IMR-90 (cell line): ENCODE data around the gene NKX1-1. TPM values are rescaled to one million over a fixed set of nuclear protein-coding genes. Genes with fewer than 3 reads are reported as not detected.

Source experiments
- ATAC-seq: fragments of 200-7000 bp; cut with Tn5 transposase; 2 replicates; pipeline ENCODE4 v1.9.1; 2020; ENCODE audit warnings: low read depth, mild to moderate bottlenecking, moderate library complexity
- BruUV-seq: library from RNA; stranded (reverse); fragments of 400-500 nt; replicated peaks from 2 replicates; lab custom pipeline; 2021; lab: Mats Ljungman, UMichigan
- CTCF ChIA-PET: fragments of 300-600 bp; formaldehyde crosslinking; extraction: SDS; loops from one replicate; lab custom pipeline; 2021; ENCODE audit warnings: antibody characterized with exemption; lab: Yijun Ruan, JAX
- POLR2A ChIA-PET: fragments of 300-600 bp; sonication (Branson Sonifier 250); formaldehyde crosslinking; loops from one replicate; lab custom pipeline; 2022; ENCODE audit warnings: antibody characterized with exemption; ENCODE audit not compliant: unreplicated experiment; lab: Charles Lee
- DNase-seq: peaks from one replicate; pipeline ENCODE4 v3.0.0; 2013
- H2AFZ ChIP-seq: replicated peaks from 2 replicates; pipeline ENCODE3; 2013; ENCODE audit warnings: low read length, mild to moderate bottlenecking; ENCODE audit not compliant: poor library complexity
- H2AK5ac ChIP-seq: 2 replicates; pipeline ENCODE4 v1.6.1; 2013; ENCODE audit warnings: low read depth, low read length, inconsistent platforms
- H2AK9ac ChIP-seq: replicated peaks from 2 replicates; pipeline ENCODE3; 2013; ENCODE audit warnings: mild to moderate bottlenecking, low read depth, low read length, moderate library complexity; ENCODE audit not compliant: poor library complexity
- H2BK120ac ChIP-seq: 2 replicates; pipeline ENCODE4 v1.6.1; 2013; ENCODE audit warnings: low read depth, low read length, inconsistent platforms
- H2BK15ac ChIP-seq: 3 replicates; pipeline ENCODE4 v1.6.1; 2013; ENCODE audit warnings: low read depth, low read length, inconsistent platforms
- H2BK20ac ChIP-seq: 2 replicates; pipeline ENCODE4 v1.6.1; 2013; ENCODE audit warnings: low read depth, mild to moderate bottlenecking, inconsistent platforms, low read length, moderate library complexity
- H2BK5ac ChIP-seq: 2 replicates; pipeline ENCODE4 v1.6.1; 2013; ENCODE audit warnings: mild to moderate bottlenecking, low read depth, low read length, inconsistent platforms; ENCODE audit not compliant: poor library complexity, severe bottlenecking
- H3K14ac ChIP-seq: replicated peaks from 2 replicates; pipeline ENCODE4 v1.6.1; 2013; ENCODE audit warnings: low read depth, low read length, inconsistent platforms
- H3K18ac ChIP-seq: 2 replicates; pipeline ENCODE4 v1.6.1; 2013; ENCODE audit warnings: low read depth, low read length, control low read depth
- H3K23ac ChIP-seq: 2 replicates; pipeline ENCODE4 v1.6.1; 2013; ENCODE audit warnings: low read depth, low read length, inconsistent platforms
- H3K27ac ChIP-seq: 2 replicates; pipeline ENCODE4 v1.5.1; 2013; ENCODE audit warnings: mild to moderate bottlenecking, control low read depth, low read length; ENCODE audit not compliant: insufficient read depth
- H3K27me3 ChIP-seq: 2 replicates; pipeline ENCODE4 v1.6.1; 2013; ENCODE audit warnings: low read length; ENCODE audit not compliant: control insufficient read depth, insufficient read depth
- H3K36me3 ChIP-seq: 2 replicates; pipeline ENCODE4 v1.6.1; 2013; ENCODE audit warnings: low read length, mixed read lengths; ENCODE audit not compliant: control insufficient read depth, insufficient read depth
- H3K4ac ChIP-seq: 2 replicates; pipeline ENCODE4 v1.6.1; 2013; ENCODE audit warnings: low read depth, low read length, inconsistent platforms
- H3K4me1 ChIP-seq: 2 replicates; pipeline ENCODE4 v1.6.1; 2013; ENCODE audit warnings: low read length, mixed read lengths; ENCODE audit not compliant: control insufficient read depth, insufficient read depth
- H3K4me2 ChIP-seq: 2 replicates; pipeline ENCODE4 v1.6.1; 2013; ENCODE audit warnings: low read depth, mild to moderate bottlenecking, control low read depth, low read length, moderate library complexity
- H3K4me3 ChIP-seq: 2 replicates; pipeline ENCODE4 v1.5.1; 2013; ENCODE audit warnings: low read depth, mild to moderate bottlenecking, control low read depth, low read length, moderate library complexity; ENCODE audit not compliant: insufficient read depth
- H3K56ac ChIP-seq: 2 replicates; pipeline ENCODE4 v1.6.1; 2013; ENCODE audit warnings: low read length, inconsistent platforms; ENCODE audit not compliant: insufficient read depth; ENCODE audit errors: extremely low read depth
- H3K79me1 ChIP-seq, 2 experiments: 2 replicates each; pipeline ENCODE4 v1.6.1; 2013; ENCODE audit warnings: low read length in 2 of 2, inconsistent platforms in 1 of 2, low read depth in 1 of 2
- H3K9ac ChIP-seq: 2 replicates; pipeline ENCODE4 v1.6.1; 2013; ENCODE audit warnings: low read depth, low read length, control low read depth
- H3K9me1 ChIP-seq: 2 replicates; pipeline ENCODE4 v1.6.1; 2013; ENCODE audit warnings: low read length, inconsistent platforms; ENCODE audit not compliant: insufficient read depth
- H3K9me3 ChIP-seq: 2 replicates; pipeline ENCODE4 v1.6.1; 2013; ENCODE audit warnings: low read length; ENCODE audit not compliant: control insufficient read depth, insufficient read depth
- H4K20me1 ChIP-seq: 2 replicates; pipeline ENCODE4 v1.6.1; 2013; ENCODE audit warnings: low read length, inconsistent platforms; ENCODE audit not compliant: insufficient read depth
- H4K5ac ChIP-seq: 2 replicates; pipeline ENCODE4 v1.6.1; 2013; ENCODE audit warnings: mild to moderate bottlenecking, low read depth, low read length, control low read depth
- H4K8ac ChIP-seq, 2 experiments: 2 replicates each; pipeline ENCODE4 v1.6.1; 2013; ENCODE audit warnings: low read depth in 2 of 2, low read length in 2 of 2, control low read depth in 1 of 2, inconsistent platforms in 1 of 2
- H4K91ac ChIP-seq: 2 replicates; pipeline ENCODE4 v1.6.1; 2013; ENCODE audit warnings: low read depth, low read length, inconsistent platforms; ENCODE audit not compliant: insufficient read depth
- BHLHE40 ChIP-seq: fragments of 150-350 bp; IDR thresholded peaks from 2 replicates; pipeline ENCODE4 v1.6.1; 2016; ENCODE audit warnings: mild to moderate bottlenecking, low read depth, low read length
- CEBPB ChIP-seq: IDR thresholded peaks from 2 replicates; pipeline ENCODE4 v1.6.1; 2012; ENCODE audit warnings: low read depth, low read length, improper control_type of control experiment
- CTCF ChIP-seq: conservative IDR thresholded peaks from 2 replicates; pipeline ENCODE4 v1.5.1; 2012; ENCODE audit warnings: mild to moderate bottlenecking, low read depth, low read length, improper control_type of control experiment
- FOS ChIP-seq: fragments of 150-350 bp; IDR thresholded peaks from 2 replicates; pipeline ENCODE4 v1.6.1; 2016; ENCODE audit warnings: low read depth, low read length
- MAZ ChIP-seq: IDR thresholded peaks from 2 replicates; pipeline ENCODE4 v1.6.1; 2012; ENCODE audit warnings: low read depth, mild to moderate bottlenecking, low read length, improper control_type of control experiment, moderate library complexity, borderline replicate concordance
- MXI1 ChIP-seq: IDR thresholded peaks from 2 replicates; pipeline ENCODE4 v1.6.1; 2012; ENCODE audit warnings: low read depth, mild to moderate bottlenecking, low read length, moderate library complexity, borderline replicate concordance
- RAD21 ChIP-seq: IDR thresholded peaks from 2 replicates; pipeline ENCODE4 v1.6.1; 2012; ENCODE audit warnings: low read length, improper control_type of control experiment
- RCOR1 ChIP-seq: IDR thresholded peaks from 2 replicates; pipeline ENCODE4 v1.6.1; 2012; ENCODE audit warnings: mild to moderate bottlenecking, low read length, improper control_type of control experiment; ENCODE audit not compliant: insufficient replicate concordance
- WGBS, 2 experiments: methylation state at CpG; one replicate each; pipeline versions ENCODE4 v1.1.5 to v1.1.7; 2013; ENCODE audit warnings: missing lambda C conversion rate in 2 of 2; ENCODE audit not compliant: insufficient read length in 1 of 2; ENCODE audit errors: extremely low coverage in 2 of 2; 5-methylcytosine and 5-hydroxymethylcytosine counted together
- dilution Hi-C: fragments of 300-500 bp; cut with HindIII; formaldehyde crosslinking; loops from one replicate; pipeline ENCODE4 v1.14.3; 2018; ENCODE audit warnings: low sequenced_read_pairs; ENCODE audit not compliant: unreplicated experiment
- in situ Hi-C: fragments of 300-500 bp; cut with MboI; formaldehyde crosslinking; loops from 3 replicates; pipeline ENCODE4 v1.14.3; 2019; ENCODE audit warnings: low sequenced_read_pairs, inconsistent platforms, mixed read lengths
- intact Hi-C: fragments of 100-400 bp; cut with micrococcal nuclease; formaldehyde crosslinking; loops from 2 replicates; pipeline ENCODE4 v1.10.0; 2022
- polyA plus RNA-seq, 3 experiments: library from polyadenylated mRNA; depleted of rRNA; stranded (reverse); fragments of >200 nt; gene quantifications; 2 replicates each; pipeline ENCODE4 v1.2.3, GENCODE V29; 2012; ENCODE audit warnings: low replicate concordance in 1 of 3
- total RNA-seq: library from RNA; depleted of rRNA; stranded (reverse); fragments of >200 nt; gene quantifications from 2 replicates; pipeline ENCODE4 v1.2.3, GENCODE V29; 2012

Gene NKX1-1
- total and polyA plus RNA-seq, 2 of the 4 experiments (the other 2 are of a cell fraction): not detected

- Histone ChIP-seq H4K5ac (no peak overlapping the region), H3K9me3 (no peaks in the 10 kb centered on the region; the same call in 1 of the 2 replicates), H3K23ac (no peak overlapping the region), H3K18ac (no peak overlapping the region), H4K20me1 (no peaks in the 10 kb centered on the region), H3K27me3 (no peaks in the 10 kb centered on the region), H3K4ac (no peak overlapping the region), H2AFZ (no peak overlapping the region), H3K79me1 (no peaks in the 10 kb centered on the region), H3K4me3 (no peak overlapping the region), H3K14ac (no peak overlapping the region), H3K4me1 (no peaks in the 10 kb centered on the region), H3K27ac (no peak overlapping the region), H2BK15ac (no peak overlapping the region), H3K56ac (no peak overlapping the region), H3K9ac (no peak overlapping the region), H3K9me1 (no peaks in the 10 kb centered on the region; the same call in 1 of the 2 replicates), H3K4me2 (no peak overlapping the region), H2AK9ac (no peak overlapping the region), H4K8ac (no peak overlapping the region), H4K91ac (no peak overlapping the region), H3K36me3 (peaks cover 34% of the 10 kb centered on the region), H2BK5ac (no peak overlapping the region), H2AK5ac (no peak overlapping the region), H2BK20ac (no peak overlapping the region), H2BK120ac (no peak overlapping the region)
- ATAC-seq (no peak), DNase-seq (no peak)
- dilution Hi-C loops (no loop called here), in situ Hi-C loops (no loop called here), intact Hi-C loops (no loop called here)
- ChIA-PET CTCF (no interaction called here), POLR2A (no interaction called here)
- no TSS peak for BruUV-seq
- TF ChIP-seq MAZ: no peak
- no peak for TF ChIP-seq FOS
- no peak for TF ChIP-seq BHLHE40
- TF ChIP-seq RAD21: no peak
- no peak for TF ChIP-seq CTCF
- no peak for TF ChIP-seq RCOR1
- no peak for TF ChIP-seq CEBPB
- TF ChIP-seq MXI1: no peak
- 94% methylated on average over 20 of the region's 36 CpGs; no CpG with 5 or more reads in 1 of the 2 experiments for WGBS, 2 experiments
Measured at GRCh38 chr4:1375051-1375721, 31.1 kb downstream of the NKX1-1 start.
